GM19099 (cell line): ENCODE results near the gene GGT6.

Source experiments
- POLR2A ChIP-seq: IDR thresholded peaks from 3 replicates; pipeline ENCODE4 v1.6.1; 2011; ENCODE audit warnings: low read depth; ENCODE audit not compliant: insufficient read length; ENCODE audit errors: extremely low read depth

GGT6 gene

DNA sequence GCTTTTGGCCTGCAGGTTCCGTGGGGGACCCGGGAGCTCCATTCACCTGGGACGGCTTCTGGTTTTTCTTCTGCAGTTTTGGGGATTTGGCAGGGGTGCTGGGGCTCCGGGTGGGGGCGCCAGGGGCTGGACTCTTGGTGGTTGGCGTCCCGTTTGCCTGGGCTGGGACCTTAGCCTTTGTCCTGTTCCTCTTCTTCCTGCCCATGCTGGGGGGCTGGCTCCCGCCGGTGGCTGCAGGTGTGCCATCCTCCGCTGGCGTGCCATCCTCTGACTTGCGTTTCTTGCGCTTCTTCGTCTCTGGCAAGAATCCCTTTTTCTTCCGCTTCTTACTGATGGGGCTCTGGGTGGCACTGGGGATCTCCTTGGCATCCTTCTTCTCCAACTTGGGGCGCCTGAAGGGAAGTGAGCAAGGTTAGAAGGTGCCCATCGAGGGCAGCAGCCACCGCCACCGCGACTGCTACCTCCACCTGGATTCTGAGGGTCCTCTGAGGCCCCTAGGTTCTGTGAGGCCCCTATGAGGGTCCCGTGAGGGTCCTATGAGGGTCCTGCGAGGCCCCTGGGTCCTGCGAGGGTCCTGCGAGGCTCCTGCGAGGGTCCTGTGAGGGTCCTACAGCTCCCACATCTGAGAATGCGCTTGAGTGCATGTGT lies 20.7 kb downstream of the GGT6 start:
- TF ChIP-seq POLR2A = no peak

DNA sequence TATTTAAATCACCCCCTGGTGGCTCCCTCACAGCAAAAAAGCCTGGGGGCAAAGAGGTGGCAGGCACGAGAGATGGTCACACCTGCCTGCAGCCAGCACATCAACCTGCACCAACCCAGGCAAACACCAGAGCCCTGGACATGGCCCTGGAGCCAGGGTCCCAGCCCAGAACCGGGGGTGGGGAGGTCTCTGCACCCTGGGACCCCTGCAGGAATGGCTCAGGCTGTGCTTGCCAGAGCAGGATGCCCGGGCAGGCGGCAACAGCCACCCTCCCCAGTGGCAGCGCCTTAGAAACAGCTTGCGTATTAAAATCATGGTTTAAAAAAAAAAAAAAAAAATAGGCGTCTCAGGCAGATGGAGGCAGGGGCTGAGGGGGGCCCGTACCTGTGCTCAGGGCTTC lies 21.4 kb downstream of the GGT6 start:
- TF ChIP-seq POLR2A = no peak

DNA sequence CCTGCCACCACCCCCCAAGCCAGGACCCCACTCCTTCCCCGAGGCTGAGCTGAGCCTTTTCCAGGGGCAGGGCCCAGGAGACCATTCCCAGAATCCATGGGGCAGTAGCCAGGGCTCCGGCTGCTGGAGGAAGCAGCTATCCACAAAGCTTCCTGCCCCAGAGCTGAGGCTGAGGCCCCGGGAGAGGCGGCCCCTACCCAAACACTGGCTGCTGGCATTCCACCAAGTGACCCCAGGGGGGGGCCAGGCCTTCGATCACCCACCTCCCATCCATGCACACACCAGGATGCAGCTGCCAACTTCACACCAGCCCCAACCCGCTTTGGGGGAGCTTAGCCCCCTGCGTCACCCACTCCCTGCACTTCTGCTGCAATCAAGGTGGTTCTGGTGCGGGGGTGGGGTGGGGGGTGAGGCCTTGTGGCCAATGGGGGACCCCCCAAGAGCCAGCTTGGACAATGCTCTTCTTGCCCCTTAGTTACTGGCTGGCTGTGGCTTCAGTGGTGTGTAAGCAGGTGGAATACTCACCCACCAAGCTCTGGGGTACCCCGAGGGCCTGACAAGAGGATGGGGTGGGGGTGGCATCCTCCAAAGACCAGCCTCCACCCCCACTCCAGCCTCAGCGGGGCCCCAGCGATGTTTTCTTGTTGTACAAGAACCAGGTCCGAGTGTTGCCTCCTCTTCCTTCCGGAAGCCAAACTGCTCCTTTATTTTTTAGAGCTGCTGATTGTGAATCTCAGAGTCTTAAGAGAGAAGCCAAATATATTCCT lies 22.0 kb downstream of the GGT6 start:
- no peak for TF ChIP-seq POLR2A

DNA sequence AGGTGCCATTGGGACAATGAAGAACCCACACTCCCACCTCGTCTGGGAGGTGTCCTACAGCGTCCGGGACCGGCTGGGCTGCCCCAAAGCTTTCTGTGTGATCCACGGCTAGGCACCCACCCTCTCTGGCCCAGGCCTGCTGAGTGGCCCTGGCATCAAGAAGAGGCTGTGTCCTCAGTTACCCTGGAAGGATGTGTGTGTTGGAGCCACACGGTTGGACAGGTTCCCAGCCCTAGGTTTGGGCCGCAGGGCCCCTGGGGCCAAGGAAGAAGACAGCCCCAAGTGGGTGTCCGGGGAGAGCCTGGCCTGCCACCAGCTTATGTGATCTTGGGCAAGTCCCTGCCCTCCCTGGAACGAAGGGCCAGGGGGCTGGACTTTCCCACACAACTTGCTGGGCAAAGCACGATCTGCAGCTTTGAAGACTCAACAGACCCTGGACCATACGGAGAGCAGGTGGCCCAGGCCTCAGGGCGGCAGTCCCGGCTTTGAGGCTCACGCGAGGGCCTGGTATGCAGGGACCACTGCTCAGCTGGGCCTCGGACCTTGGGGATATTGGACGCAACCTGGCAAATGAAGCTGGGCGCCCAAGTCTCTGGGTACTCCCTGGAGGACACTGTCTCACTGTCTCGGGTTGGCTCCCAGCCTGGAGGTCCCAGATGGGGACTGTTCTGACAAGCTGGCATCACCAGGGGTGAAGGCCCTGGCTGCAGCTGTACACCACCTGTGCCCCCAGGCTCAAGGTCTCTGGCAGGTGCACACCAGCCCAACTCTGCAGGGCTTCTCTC lies 22.7 kb downstream of the GGT6 start:
- TF ChIP-seq POLR2A = no peak

DNA sequence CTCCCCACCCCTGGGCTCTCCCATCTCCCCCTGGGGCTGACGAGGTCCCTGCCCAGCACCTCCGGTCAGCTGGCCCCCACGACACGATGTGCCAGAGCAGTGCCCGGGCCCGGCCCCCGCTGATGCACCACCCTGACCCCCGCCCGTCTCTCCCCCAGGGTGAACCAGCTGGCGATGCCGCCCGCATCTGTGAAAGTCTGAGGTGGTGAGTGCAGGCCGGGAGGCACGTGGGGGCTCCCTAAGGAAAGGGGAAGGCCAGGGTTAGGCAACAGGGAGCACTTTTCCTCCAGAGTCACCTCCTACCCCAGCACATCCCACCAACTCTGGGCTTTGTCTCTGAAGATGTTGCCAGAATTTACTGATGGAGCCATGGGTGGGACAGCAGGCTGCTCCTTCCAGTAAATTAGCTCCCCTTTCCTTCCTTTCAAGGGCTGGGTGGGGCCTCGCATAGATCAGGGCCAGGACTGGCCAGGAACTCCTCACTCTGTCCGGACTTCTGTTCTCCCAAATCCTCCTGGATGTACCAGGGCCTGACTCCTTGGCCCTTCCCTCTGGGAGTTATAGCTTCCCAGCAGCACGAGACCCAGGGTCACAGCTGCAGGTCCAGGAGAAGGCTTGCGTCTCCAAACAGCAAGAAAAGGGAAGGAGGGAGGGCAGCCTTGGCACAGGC lies 23.5 kb downstream of the GGT6 start:
- no peak for TF ChIP-seq POLR2A

DNA sequence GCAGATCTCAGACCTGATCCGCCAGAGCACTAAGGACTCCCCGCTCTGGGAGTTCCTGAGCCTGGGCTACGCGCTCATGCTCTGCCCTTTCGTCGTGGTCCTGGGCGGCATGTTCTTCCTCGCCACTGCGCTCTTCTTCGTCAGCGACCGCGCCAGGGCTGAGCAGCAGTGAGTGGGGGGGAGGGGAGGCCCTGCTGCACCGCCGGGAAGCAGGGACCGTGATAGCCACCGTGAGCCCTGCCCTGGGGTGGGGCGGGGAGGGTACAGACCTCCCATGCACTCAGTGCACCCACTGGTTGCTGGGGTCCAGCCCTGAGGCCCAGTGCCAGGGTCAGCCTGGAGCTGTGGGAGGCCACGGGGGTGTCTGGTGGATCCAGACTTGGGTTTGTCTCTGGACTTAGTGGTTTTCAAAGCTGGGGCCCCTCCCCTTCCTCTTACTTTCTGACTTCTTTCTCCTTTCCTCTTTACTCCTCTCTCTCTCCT lies 24.1 kb downstream of the GGT6 start:
- no peak for TF ChIP-seq POLR2A

DNA sequence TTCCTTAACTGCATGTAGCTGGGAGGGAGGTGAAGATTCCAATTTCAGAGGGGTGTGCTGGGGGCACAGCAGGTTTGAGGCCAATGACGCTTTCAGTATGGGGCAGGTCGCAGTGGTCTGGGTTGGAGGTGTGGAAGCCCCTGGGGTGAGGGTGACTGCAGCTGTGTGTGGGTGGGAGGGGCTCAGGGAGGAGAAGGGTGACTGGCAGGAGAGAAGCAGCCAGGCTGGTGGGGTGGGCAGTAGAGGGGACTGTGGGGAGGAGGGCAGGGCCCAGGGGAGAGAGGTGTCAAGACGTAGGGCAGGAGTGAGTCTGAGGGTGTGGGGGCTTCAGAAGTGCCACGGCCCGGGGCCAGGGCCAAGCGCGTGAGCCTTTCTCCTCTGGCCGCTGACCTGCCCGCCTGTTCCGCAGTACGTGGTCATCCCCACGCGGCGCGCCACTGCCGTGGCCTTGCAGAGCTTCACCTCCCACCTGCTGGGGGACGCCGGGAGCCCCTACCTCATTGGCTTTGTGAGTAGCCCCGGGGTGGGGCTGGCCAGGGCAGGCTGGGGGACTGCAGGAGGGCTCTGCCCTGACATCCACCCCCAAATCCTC lies 24.6 kb downstream of the GGT6 start:
- TF ChIP-seq POLR2A = no peak

DNA sequence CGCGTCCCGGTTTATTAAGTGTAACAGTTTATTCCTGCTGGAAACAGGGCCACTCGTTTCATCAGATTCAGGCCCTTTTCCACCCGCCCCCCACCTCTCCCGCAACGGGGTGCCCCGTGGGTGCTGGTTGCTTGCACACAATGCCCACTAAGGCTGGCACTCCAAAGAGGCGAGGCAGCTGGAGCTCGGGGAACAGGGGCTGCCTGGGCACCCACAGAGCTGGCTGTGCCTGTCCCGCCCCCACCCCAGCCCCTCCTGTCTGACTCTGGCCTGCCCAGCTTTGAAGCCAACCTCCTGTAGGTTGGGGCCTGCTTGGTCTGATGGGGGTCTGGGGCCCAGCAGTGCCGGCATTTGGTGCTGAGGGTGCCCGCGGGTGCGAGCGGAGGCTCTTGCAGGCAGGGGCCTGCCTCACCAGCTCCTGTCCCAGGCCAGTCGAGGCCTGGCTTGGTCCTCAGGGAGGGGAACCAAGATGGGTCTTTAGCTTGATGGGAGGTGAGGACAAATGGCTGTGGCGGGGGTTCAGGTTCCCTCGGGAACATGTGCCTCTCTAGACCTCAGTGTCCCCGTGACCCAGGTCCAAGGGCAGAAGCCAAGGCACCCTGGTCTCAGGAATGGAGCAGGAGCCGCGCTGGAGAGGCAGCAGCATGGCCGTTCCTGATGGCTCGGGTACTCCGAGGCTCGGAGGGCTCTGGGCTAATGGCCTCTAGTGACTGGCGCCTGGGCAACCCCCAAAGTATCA lies 25.3 kb downstream of the GGT6 start:
- no peak for TF ChIP-seq POLR2A

DNA sequence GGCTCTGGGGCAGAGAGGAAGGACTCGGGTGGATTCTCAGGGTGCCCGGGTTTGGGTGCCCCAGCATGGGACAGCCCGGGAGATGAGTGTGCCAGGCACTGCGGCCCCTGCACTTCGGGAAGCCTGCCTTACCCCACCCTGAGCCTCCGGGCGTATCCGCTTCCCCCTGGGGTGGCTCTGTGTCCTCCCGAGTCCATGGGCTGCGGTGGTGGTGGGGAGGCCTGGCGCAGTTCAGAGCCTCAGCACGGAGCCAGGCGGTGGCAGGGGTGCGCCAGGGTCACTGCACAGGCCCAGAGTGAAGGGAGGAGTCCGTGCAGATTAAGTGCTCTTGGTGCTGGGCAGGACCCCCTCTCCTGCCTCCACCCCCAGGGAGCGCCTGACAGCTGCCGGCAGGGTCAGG lies 25.9 kb downstream of the GGT6 start:
- no peak for TF ChIP-seq POLR2A

DNA sequence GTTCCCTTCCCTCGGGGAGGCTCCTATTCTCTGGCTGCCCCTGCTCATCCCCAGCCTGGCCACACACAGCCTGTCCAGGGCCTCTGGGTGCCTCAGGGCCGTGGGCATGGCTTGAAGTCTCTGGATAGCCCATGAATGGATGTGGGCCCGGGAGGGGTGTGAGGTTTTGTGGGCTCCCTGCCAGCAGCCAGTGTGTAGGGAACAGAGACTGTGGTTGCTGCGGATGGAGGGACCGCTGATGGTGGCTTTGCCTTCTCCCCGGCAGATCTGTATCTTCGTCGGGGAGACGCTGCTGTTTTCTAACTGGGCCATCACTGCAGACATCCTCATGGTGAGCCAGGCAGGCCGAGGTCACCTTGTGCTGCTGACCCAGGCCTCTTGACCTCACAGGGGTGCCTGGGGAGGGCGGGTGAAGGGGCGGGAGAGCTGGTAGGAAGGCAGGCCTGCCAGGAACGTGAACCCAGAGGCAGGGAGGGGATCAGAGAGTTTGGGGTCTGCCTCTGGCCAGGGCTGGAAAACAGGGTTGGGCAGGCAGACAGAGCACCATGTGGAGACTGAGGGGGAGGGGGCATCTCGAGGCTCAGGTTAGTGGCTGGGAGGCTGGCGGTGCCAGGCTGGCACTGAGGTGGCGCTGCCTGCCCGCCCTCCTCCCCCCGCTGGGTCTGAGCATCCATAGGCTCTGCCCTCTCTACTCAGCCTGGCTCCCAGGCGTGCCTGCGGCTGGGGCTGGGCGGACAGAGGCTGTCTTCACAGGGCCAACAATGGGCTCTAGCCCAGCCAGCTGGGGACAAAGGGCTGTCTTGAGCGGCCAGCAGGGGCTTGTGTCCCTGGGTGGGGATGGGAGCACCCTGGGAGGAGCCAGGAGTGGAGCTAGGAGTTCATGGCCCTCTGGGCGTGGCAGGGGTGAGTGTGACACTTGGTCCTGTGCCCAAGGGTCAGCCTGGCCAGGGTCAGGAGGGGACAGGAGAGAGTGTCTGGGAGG lies 26.6 kb downstream of the GGT6 start:
- no peak for TF ChIP-seq POLR2A

DNA sequence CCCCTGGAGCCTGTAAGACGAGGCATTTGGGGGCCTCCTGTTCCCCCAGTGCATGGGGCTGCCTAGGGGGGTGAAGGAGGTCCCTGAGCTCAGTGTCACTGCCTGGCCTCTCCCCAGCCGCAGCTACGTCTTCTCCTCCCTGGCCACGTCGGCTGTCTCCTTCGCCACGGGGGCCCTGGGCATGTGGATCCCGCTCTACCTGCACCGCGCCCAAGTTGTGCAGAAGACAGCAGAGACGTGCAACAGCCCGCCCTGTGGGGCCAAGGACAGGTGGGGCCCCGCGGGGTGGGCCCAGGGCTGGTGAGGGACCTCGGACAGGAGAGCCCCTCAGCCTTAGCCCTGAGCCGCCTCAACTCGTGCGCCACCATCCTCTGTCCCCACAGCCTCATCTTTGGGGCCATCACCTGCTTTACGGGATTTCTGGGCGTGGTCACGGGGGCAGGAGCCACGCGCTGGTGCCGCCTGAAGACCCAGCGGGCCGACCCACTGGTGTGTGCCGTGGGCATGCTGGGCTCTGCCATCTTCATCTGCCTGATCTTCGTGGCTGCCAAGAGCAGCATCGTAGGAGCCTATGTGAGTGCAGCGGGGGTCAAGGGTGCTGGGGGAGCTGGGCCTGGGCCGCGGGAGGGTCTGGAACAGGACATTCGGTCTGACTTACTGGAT lies 27.4 kb downstream of the GGT6 start:
- no peak for TF ChIP-seq POLR2A

DNA sequence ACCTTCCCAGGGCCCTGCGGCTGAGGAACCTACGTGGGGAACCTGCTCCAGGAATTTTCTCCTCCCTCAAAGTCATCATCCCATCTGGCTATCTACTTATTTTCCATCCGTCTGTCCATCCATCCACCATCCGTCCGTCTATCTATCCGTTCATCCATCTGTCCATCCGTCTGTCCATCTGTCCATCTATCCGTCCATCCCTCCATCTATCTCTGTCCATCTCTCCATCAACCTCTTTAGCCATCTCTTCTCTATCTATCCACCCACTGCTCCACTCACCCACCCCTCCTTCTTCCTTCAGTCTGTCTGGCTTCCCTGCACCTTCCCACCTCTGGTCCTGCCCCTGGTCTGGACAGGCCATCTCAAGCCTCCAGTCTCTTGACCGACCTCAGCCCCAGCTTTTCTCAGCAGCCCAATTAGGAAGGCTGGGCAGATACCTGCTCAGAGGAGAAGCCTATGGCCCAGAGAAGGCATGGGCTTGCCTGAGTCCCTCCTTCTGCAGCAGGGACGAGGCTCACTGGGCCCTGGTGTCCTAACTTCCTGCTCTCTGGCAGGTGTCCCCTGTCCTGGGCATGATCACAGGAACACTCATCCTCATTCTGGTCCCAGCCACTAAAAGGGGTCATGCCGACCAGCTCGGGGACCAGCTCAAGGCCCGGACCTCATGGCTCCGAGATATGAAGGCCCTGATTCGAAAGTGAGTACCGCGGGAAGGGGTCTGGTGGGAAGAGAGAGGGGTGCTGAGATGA lies 28.2 kb downstream of the GGT6 start:
- no peak for TF ChIP-seq POLR2A
